ENCODE results near the gene PRCP.

The PRCP gene

GRCh38 chr11:82823647-82824619 is 76.3 kb downstream of the PRCP start:
- no peak for DNase-seq

DNA sequence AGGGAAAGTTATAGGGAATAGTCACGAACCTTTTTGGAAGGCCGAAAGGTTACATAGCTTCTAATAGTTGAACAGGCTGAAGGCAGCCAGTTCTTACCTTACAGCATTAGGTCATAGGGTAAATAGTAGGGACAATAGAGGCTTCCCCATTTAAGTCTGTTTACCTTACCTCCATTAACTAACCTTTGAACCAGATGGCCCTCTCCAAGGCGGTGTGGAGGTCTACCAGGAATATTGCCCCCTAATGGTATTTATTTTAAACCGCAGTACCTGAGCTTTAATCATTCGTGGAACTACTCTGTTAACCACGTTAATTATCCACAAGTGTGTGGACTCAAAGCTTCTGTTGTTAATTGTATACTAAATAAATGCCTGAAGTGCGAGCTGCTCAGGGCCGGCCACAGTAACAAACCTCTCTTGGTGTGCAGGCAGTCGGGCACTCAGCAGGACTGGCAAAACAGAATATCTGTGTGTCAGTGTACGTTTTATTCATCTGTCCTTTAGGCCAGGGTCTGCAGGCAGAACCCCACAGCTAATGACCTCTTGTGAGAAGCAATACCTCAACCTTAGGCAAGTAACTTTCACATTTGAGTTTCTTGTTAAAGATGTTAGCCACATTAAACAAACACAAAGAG is 81.7 kb downstream of the PRCP start:
- DNase-seq: no peak

GRCh38 chr11:82815406-82815805 is 84.8 kb downstream of the PRCP start:
- no peak for DNase-seq

DNA sequence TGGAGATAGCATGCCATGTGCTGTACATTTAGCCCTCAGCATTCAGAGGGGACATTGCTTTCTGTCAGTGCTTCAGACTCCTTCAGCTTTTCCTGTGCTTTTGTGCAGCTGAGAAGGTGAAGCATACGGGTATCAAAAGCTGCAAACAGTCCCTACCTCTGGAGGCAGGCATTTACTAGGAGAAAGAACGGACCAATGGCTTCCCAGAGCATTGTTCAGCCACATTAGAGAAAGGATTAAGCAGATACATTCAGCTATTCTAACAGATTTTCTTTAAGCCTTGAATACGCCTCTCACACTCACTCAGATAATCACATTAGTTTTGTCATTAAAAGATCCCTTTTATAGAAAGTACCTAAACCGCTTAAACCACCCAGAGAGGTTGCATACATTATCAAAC is 85.9 kb downstream of the PRCP start:
- DNase-seq: no peak

- DNase-seq: no peak
Observed at GRCh38 chr11:82811369-82811768, 88.9 kb downstream of the PRCP start.

GRCh38 chr11:82810738-82811137 is 89.5 kb downstream of the PRCP start:
- DNase-seq: no peak

DNA sequence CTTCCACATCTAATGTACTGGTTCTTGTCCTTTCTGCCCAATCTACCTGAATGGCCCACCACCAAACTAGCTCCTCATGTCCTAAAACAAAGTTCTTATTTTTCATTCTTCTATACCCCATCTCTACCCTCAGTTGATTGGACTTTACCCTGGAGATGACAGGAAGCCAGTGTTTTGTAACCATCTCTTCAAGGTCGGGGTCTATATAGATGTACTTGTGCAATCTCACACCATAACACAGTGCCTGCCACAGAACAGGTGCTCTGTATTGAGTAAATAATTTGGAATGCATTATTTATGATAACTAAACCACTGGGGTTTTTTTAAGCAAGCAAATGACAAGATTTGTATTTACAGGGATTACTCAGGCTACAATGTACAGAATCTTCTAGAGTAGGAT is 89.9 kb downstream of the PRCP start:
- DNase-seq: no peak

DNA sequence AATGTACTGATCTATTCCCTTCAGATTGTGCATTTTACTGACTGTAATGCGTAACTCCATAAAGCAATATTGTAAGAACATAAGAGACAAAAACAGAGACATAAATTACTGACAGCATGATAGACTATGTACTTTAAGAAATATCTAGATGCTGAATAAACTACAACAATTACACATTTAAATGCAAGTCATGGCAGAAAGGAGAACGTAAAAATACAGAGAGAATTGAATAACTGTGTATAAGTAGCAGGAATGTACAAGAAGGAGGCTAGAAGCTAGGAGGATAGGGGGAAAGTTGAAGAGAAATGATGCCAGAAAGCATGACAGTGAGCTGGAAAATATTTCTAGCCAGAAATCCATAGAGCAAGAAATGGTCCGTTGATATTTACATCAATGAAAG is 92.6 kb downstream of the PRCP start:
- no peak for DNase-seq

- no peak for DNase-seq
Observed at GRCh38 chr11:82802710-82803109, 97.5 kb downstream of the PRCP start.

GRCh38 chr11:82796998-82797961 is 103.0 kb downstream of the PRCP start:
- no peak for DNase-seq

GRCh38 chr11:82794490-82794889 is 105.7 kb downstream of the PRCP start:
- DNase-seq: no peak

DNA sequence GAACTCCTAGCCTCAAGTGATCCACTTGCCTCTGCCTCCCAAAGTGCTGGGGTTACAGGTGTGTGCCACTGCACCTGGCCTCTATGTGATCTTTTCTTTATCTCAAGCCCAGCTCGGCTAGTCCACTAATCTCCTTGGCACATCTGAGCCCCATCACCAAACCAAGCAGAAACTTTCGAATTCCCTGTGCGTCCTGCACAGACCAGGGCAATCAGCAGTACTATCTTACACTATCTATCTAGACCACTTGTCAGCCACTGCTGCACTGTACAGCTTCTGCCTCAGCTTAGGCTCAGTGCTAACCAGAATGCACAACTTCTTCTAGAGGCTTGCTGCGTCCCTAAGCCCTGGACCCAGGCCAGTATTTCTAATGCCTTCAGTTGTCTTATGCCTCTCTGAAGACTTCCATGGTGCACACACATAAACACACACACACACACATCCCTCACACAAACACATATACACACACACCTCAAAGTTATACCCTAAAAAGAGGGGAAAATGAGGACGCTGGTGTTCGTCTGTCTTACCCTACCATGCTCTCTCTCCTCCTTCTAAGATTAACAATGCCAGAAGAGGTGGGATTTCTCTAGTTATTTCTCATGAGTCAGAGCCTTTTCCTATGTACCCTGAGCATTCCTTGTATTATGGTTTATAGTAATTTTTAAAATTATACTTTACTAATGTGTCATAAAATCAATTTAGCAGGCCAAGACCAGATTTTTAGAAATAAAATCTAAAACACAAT is 107.2 kb downstream of the PRCP start:
- DNase-seq: no peak

DNA sequence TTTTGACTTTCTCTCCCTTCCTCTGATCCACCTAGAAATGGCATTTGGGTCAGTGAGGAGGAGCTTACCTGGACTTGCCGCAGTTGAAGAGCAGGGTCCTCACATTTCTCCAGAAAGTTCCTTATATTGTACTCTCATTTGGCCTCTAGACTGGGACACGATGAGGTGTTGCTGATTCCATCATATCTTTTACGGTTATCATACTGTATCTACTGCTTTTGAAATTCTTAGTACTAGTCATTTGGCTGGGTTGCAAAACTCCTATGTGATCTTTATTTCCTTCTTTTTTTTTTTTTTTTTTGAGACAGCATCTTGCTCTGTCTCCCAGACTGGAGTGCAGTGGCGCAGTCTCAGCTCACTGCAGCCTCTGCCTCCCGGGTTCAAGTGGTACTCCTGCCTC is 107.9 kb downstream of the PRCP start:
- DNase-seq: no peak

DNA sequence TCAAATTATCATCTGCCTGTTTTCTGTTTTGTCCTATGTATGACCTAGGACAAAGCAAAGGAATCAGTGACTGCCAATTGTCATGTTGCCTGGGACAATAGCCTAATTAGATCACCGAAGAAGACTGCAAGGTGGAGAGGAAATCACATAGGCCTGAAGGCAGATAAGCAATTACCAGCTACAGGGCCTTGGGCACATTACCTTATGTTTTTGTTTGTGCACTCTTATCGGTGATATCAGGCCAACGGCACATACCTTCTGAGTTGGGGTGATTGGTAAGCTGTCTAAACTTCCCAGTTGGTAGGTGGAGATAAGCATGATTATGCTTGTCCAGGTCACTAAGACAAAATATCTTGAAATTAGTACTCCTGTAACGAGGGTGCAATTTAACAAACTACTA is 108.5 kb downstream of the PRCP start:
- no peak for DNase-seq

- no peak for DNase-seq
Observed at GRCh38 chr11:82790723-82791484, 109.3 kb downstream of the PRCP start.

DNA sequence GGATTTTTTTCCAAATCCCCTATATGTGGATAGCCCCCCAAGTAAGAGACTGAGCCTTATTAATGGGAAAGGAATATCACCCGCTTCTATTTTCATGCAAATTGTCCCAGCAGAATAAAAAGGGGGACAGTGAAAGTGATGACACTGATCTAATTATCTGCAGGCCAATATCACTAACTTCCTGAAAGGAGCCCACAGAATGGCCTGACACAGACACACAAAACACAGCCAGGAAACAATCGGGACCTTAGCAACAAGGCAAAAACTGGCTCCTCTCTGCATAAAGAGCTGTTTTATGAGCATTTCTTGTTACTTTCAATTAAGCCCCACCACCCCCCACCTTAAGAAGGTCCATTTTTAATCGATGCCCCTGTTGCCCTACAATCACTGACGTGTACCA is 112.2 kb downstream of the PRCP start:
- DNase-seq: no peak

DNA sequence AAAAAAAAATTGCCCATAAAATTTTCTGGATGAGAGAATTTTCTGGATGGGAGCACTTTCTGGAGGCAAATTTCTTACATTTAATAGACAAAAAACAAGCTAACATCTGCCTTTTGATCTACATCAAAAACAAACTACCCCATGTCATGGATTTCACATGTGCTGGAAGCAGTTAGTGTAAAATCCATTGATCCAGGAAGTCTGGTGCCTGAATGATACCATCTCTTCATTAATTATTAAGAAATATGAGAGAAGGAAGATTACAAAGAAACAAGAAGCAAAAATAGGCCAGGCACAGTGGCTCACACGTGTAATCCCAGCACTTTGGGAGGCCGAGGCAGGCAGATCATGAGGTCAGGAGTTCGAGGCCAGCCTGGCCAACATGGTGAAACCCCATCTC is 113.4 kb downstream of the PRCP start:
- DNase-seq: no peak

- no peak for DNase-seq
Observed at GRCh38 chr11:82786001-82786400, 114.2 kb downstream of the PRCP start.

- no peak for DNase-seq
Observed at GRCh38 chr11:82782825-82783374, 117.3 kb downstream of the PRCP start.

DNA sequence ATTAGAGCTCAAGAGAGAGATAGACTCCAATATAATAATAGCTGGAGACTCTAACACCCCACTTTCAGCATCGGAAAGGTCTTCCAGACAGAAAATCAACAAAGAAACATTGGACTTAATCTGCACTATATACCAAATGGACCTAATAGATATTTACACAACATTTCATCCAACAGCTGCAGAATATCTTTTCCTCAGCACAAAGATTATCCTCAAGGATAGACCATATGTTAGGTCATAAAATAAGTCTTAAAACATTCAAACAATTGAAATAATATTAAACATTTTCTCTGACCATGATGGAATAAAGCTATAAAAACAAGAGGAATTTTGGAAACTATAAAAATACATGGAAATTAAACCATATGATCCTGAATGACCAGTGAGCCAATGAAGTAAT is 121.5 kb downstream of the PRCP start:
- no peak for DNase-seq

- DNase-seq: no peak
Observed at GRCh38 chr11:82776377-82776776, 123.9 kb downstream of the PRCP start.

All from NCI-H1048 (cell line).